Inflammatory macrophage (primary cell): ENCODE data around the gene SCUBE1.

Experiments used
- DNase-seq, 2 donors: peaks; one replicate each; pipeline ENCODE4 v3.0.0-alpha.2; 2020 to 2022

SCUBE1 gene

GRCh38 chr22:43197271-43197941, 145.8 kb downstream of the SCUBE1 start:
- no peak for DNase-seq

- no peak for DNase-seq
Measured at GRCh38 chr22:43191831-43192230, 151.3 kb downstream of the SCUBE1 start.

GRCh38 chr22:43188829-43189545, 154.2 kb downstream of the SCUBE1 start:
- DNase-seq, result no peak

- peak; percentile 94 to 97 for DNase-seq
Measured at GRCh38 chr22:43187171-43188099, 155.7 kb downstream of the SCUBE1 start.

- DNase-seq, result peak; percentile 39 to 67
Measured at GRCh38 chr22:43186272-43187170, 156.7 kb downstream of the SCUBE1 start, which contains the start of gene TTLL12. TTLL12 (minus strand) TSS chr22:43187134; CDS start chr22:43187069, 65 bp downstream.

GRCh38 chr22:43185860-43186261, 157.3 kb downstream of the SCUBE1 start:
- no peak for DNase-seq

GRCh38 chr22:43183496-43184277, 159.5 kb downstream of the SCUBE1 start:
- DNase-seq, result peak; percentile 74 to 83

- DNase-seq, result no peak
Measured at GRCh38 chr22:43182726-43183125, 160.4 kb downstream of the SCUBE1 start.

GRCh38 chr22:43182118-43182517, 161.1 kb downstream of the SCUBE1 start:
- no peak for DNase-seq

- DNase-seq, result no peak
Measured at GRCh38 chr22:43181321-43182076, 161.7 kb downstream of the SCUBE1 start.

GRCh38 chr22:43180670-43181069, 162.5 kb downstream of the SCUBE1 start:
- no peak for DNase-seq

- no peak for DNase-seq
Measured at GRCh38 chr22:43179911-43180195, 163.3 kb downstream of the SCUBE1 start.

- DNase-seq, result no peak
Measured at GRCh38 chr22:43179146-43179910, 163.8 kb downstream of the SCUBE1 start.

- no peak for DNase-seq
Measured at GRCh38 chr22:43177479-43177878, 165.7 kb downstream of the SCUBE1 start.

GRCh38 chr22:43176090-43176489, 167.1 kb downstream of the SCUBE1 start:
- DNase-seq, result no peak

- DNase-seq, result no peak
Measured at GRCh38 chr22:43174941-43175531, 168.1 kb downstream of the SCUBE1 start.

GRCh38 chr22:43173976-43174720, 169.0 kb downstream of the SCUBE1 start:
- no peak for DNase-seq

- DNase-seq, result no peak
Measured at GRCh38 chr22:43173566-43173965, 169.6 kb downstream of the SCUBE1 start.

GRCh38 chr22:43172191-43172590, 171.0 kb downstream of the SCUBE1 start:
- no peak for DNase-seq
